ENCODE measurements around the gene ETS1.
A peak's percentile ranks its signal among the peaks of the same experiment; 100 is the strongest.

ETS1 gene

GRCh38 chr11:128503245-128503991, 83.9 kb downstream of the ETS1 start:
- DNase-seq (ENCODE audit: low read depth): peak; percentile 79

GRCh38 chr11:128502726-128503125, 84.6 kb downstream of the ETS1 start:
- TF ChIP-seq CTCF (IDR thresholded peaks at IDR 0.05; ENCODE audit: low read length, missing control alignments): no peak
- no peak overlapping the region for H3K4me3 ChIP-seq (replicated peaks; ENCODE audit: low read depth, low read length)
- peak; percentile 94 for DNase-seq (ENCODE audit: low read depth)

More at GRCh38 chr11:128503245-128503991, 83.9 kb downstream of the ETS1 start:
- H3K4me3 ChIP-seq (replicated peaks; ENCODE audit: low read depth, low read length): no peak overlapping the region
- TF ChIP-seq CTCF (IDR thresholded peaks at IDR 0.05; ENCODE audit: low read length, missing control alignments): no peak

- peak overlapping the region; percentile 8 for H3K4me3 ChIP-seq (replicated peaks; ENCODE audit: low read depth, low read length)
- no peak for TF ChIP-seq CTCF (IDR thresholded peaks at IDR 0.05; ENCODE audit: low read length, missing control alignments)
- DNase-seq (ENCODE audit: low read depth): peak; percentile 97
These were observed 85.5 kb downstream of the ETS1 start for GRCh38 chr11:128501632-128502549.

- DNase-seq (ENCODE audit: low read depth): no peak
- H3K4me3 ChIP-seq (replicated peaks; ENCODE audit: low read depth, low read length): no peak overlapping the region
- TF ChIP-seq CTCF (IDR thresholded peaks at IDR 0.05; ENCODE audit: low read length, missing control alignments): no peak
These were observed 86.3 kb downstream of the ETS1 start for GRCh38 chr11:128501008-128501407.

- no peak overlapping the region for H3K4me3 ChIP-seq (replicated peaks; ENCODE audit: low read depth, low read length)
- no peak for TF ChIP-seq CTCF (IDR thresholded peaks at IDR 0.05; ENCODE audit: low read length, missing control alignments)
- no peak for DNase-seq (ENCODE audit: low read depth)
These were observed 86.9 kb downstream of the ETS1 start for GRCh38 chr11:128500493-128500892.

- DNase-seq (ENCODE audit: low read depth): no peak
- H3K4me3 ChIP-seq (replicated peaks; ENCODE audit: low read depth, low read length): no peak overlapping the region
- TF ChIP-seq CTCF (IDR thresholded peaks at IDR 0.05; ENCODE audit: low read length, missing control alignments): no peak
These were observed 87.6 kb downstream of the ETS1 start for GRCh38 chr11:128499613-128500253.

Data from fibroblast of pulmonary artery (primary cell).